Measurements from ENCODE around the gene SC5D.

SC5D gene

GRCh38 chr11:121347094-121347493, 54.5 kb downstream of the SC5D start:
- Histone ChIP-seq H3K4me3 (no peak overlapping the region), H3K4me1 (no peaks in the 10 kb centered on the region), H3K27me3 (ENCODE audit: low read depth) (peaks cover 4% of the 10 kb centered on the region; the same call in 1 of the 2 replicates), H3K36me3 (replicated peaks) (no peaks in the 10 kb centered on the region), H3K9me3 (no peaks in the 10 kb centered on the region)
- in situ Hi-C loops (cut with MboI; ENCODE audit: low sequenced_read_pairs): no loop called here
- no peak for DNase-seq (ENCODE audit: low spot score in 2 of 2)

- Histone ChIP-seq H3K36me3 (replicated peaks) (no peaks in the 10 kb centered on the region), H3K4me3 (no peak overlapping the region), H3K9me3 (no peaks in the 10 kb centered on the region), H3K4me1 (no peaks in the 10 kb centered on the region), H3K27me3 (ENCODE audit: low read depth) (peaks cover 4% of the 10 kb centered on the region; the same call in 1 of the 2 replicates)
- in situ Hi-C loops (cut with MboI; ENCODE audit: low sequenced_read_pairs): no loop called here
- DNase-seq (ENCODE audit: low spot score in 2 of 2): no peak
Measured at GRCh38 chr11:121347813-121348212, 55.2 kb downstream of the SC5D start.

DNA sequence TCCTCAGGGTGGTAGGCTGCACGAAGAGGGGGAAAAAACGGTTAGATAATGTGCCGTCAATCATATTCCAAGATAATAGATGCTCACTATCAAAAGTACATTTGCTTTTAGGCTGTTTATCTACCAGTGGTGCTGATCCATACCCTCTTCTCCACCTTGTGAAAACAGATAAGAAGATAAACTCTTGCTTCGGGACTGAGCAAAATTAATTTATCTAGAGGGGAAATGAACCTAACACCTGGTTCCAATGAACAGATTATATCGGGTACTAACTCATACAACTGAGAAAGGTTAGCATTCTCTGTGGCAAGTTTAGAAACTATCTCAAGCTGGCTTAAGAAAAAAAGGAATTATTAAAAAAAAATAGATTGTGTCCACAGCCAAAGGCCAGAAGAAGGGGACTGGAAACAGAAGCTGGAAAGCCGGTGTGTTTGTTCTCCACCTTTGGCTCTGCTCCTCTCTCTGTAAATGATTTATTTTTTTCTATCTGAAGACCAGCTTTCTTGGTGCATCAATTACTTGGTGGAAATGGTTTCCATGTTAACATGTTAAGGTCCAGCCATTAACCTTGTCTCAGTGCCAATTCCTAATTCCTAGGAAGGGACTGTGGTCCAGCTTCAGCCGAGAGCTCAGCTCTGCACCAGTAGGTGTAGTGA, 55.8 kb downstream of the SC5D start:
- H3K9me3 ChIP-seq: no peaks in the 10 kb centered on the region
- peaks cover 4% of the 10 kb centered on the region; the same call in 1 of the 2 replicates for H3K27me3 ChIP-seq (ENCODE audit: low read depth)
- in situ Hi-C loops (cut with MboI; ENCODE audit: low sequenced_read_pairs): no loop called here
- H3K36me3 ChIP-seq (replicated peaks): no peaks in the 10 kb centered on the region
- DNase-seq (ENCODE audit: low spot score in 2 of 2): no peak
- no peak overlapping the region for H3K4me3 ChIP-seq
- H3K4me1 ChIP-seq: no peaks in the 10 kb centered on the region

GRCh38 chr11:121349790-121350189, 57.2 kb downstream of the SC5D start:
- Histone ChIP-seq H3K4me1 (no peaks in the 10 kb centered on the region), H3K4me3 (no peak overlapping the region), H3K27me3 (ENCODE audit: low read depth) (peaks cover 6% of the 10 kb centered on the region; the same call in 1 of the 2 replicates), H3K36me3 (replicated peaks) (no peaks in the 10 kb centered on the region), H3K9me3 (no peaks in the 10 kb centered on the region)
- in situ Hi-C loops (cut with MboI; ENCODE audit: low sequenced_read_pairs): no loop called here
- DNase-seq (ENCODE audit: low spot score in 2 of 2): no peak

GRCh38 chr11:121350314-121351082, 57.9 kb downstream of the SC5D start:
- in situ Hi-C loops (cut with MboI; ENCODE audit: low sequenced_read_pairs): no loop called here
- H3K9me3 ChIP-seq: no peaks in the 10 kb centered on the region
- H3K4me1 ChIP-seq: no peaks in the 10 kb centered on the region
- no peaks in the 10 kb centered on the region for H3K36me3 ChIP-seq (replicated peaks)
- peaks cover 6% of the 10 kb centered on the region; the same call in 1 of the 2 replicates for H3K27me3 ChIP-seq (ENCODE audit: low read depth)
- no peak overlapping the region for H3K4me3 ChIP-seq
- DNase-seq (ENCODE audit: low spot score in 2 of 2): no peak

- Histone ChIP-seq H3K27me3 (ENCODE audit: low read depth) (peaks cover 6% of the 10 kb centered on the region; the same call in 1 of the 2 replicates), H3K4me1 (no peaks in the 10 kb centered on the region), H3K36me3 (replicated peaks) (no peaks in the 10 kb centered on the region), H3K9me3 (no peaks in the 10 kb centered on the region), H3K4me3 (no peak overlapping the region)
- no peak for DNase-seq (ENCODE audit: low spot score in 2 of 2)
- in situ Hi-C loops (cut with MboI; ENCODE audit: low sequenced_read_pairs): no loop called here
Measured at GRCh38 chr11:121351083-121351630, 58.6 kb downstream of the SC5D start.

GRCh38 chr11:121352251-121352891, 59.8 kb downstream of the SC5D start:
- H3K4me1 ChIP-seq: no peaks in the 10 kb centered on the region
- H3K27me3 ChIP-seq (ENCODE audit: low read depth): peaks cover 6% of the 10 kb centered on the region; the same call in 1 of the 2 replicates
- in situ Hi-C loops (cut with MboI; ENCODE audit: low sequenced_read_pairs): no loop called here
- H3K9me3 ChIP-seq: no peaks in the 10 kb centered on the region
- no peak overlapping the region for H3K4me3 ChIP-seq
- no peaks in the 10 kb centered on the region for H3K36me3 ChIP-seq (replicated peaks)
- DNase-seq (ENCODE audit: low spot score in 2 of 2): no peak

DNA sequence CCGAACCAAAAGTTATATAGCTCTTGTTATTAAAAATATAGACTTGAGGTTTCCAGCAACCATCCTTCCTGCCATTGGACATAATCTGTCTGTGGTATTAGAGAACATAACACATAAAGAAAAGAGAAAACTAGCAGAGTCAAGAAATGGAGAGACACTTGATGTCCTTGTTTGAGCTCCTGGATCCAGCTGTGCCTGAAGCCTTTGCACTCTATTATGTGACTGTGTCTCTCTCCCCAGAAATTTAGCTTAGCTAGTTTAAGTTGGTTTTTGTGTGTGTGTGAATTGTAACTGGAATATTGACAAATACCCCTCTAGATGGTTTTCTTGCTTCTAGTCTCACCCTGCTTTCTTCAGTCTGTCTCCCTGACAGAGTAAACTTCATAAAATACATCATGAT, 61.6 kb downstream of the SC5D start:
- no peak overlapping the region for H3K4me3 ChIP-seq
- 0 out of 2 replicates have a peak, but pooled peaks cover 2% of the 10 kb centered on the region for H3K27me3 ChIP-seq (ENCODE audit: low read depth)
- H3K4me1 ChIP-seq: no peaks in the 10 kb centered on the region
- DNase-seq (ENCODE audit: low spot score in 2 of 2): no peak
- no peaks in the 10 kb centered on the region for H3K36me3 ChIP-seq (replicated peaks)
- in situ Hi-C loops (cut with MboI; ENCODE audit: low sequenced_read_pairs): no loop called here
- H3K9me3 ChIP-seq: no peaks in the 10 kb centered on the region

GRCh38 chr11:121356357-121356756, 63.8 kb downstream of the SC5D start:
- DNase-seq (ENCODE audit: low spot score in 2 of 2): no peak
- Histone ChIP-seq H3K36me3 (replicated peaks) (no peaks in the 10 kb centered on the region), H3K4me3 (no peak overlapping the region), H3K9me3 (no peaks in the 10 kb centered on the region), H3K27me3 (ENCODE audit: low read depth) (0 out of 2 replicates have a peak, but pooled peaks cover 2% of the 10 kb centered on the region), H3K4me1 (no peaks in the 10 kb centered on the region)
- in situ Hi-C loops (cut with MboI; ENCODE audit: low sequenced_read_pairs): no loop called here

All from HAP-1 (cell line).